ENCODE data around the gene NID2. TPM values are rescaled to one million over a fixed set of nuclear protein-coding genes. Genes with fewer than 3 reads are reported as not detected.

The NID2 gene
- total RNA-seq, 1 experiment from 2014 or later, result 6.6 TPM

DNA sequence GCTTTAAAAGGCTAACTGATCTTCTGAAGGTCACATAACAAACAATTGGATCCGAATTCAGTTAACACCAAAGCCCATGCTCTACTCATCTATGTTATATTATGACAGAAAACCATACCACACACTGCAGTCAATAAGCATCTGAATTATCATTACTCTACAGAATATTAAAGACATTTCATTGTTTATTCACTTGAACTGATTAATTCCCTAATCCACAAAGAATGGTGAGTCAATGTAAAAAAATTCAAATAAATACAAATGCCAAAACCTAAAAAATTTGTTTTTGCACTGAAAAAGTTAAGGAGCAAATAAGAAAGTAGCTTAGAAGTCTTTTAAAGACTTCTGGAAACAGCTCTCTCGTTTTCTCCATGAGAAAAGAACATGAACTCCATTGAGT lies 13.7 kb downstream of the NID2 start:
- H4K20me1 ChIP-seq (ENCODE audit: control insufficient read depth, insufficient read depth, insufficient read length), result no peaks in the 10 kb centered on the region
- peaks cover 7% of the 10 kb centered on the region for H3K27me3 Mint-ChIP-seq (ENCODE audit: low read depth)
- no peak overlapping the region for H3K4me3 Mint-ChIP-seq
- H3K9me3 ChIP-seq (ENCODE audit: control insufficient read depth, low read depth, low read length), result no peaks in the 10 kb centered on the region
- H4K5ac ChIP-seq (ENCODE audit: insufficient read length, low read depth, low read length), result no peak overlapping the region
- H4K91ac ChIP-seq (ENCODE audit: insufficient read length, low read depth, low read length), result no peak overlapping the region
- H2BK120ac ChIP-seq (ENCODE audit: low read depth, low read length, poor library complexity, severe bottlenecking), result no peak overlapping the region
- no peak overlapping the region for H3K56ac ChIP-seq (ENCODE audit: insufficient read length, low read depth, low read length)
- no peaks in the 10 kb centered on the region for H3K4me1 ChIP-seq (ENCODE audit: insufficient read depth, low read length)
- no peaks in the 10 kb centered on the region; the same call in 1 of the 2 replicates for H3K79me2 ChIP-seq (ENCODE audit: insufficient read depth, low read length)
- no peak overlapping the region for H2BK15ac ChIP-seq (ENCODE audit: low read depth, low read length)
- H3K14ac ChIP-seq (ENCODE audit: insufficient read depth, low read length), result no peak overlapping the region
- no peaks in the 10 kb centered on the region for H3K23me2 ChIP-seq (ENCODE audit: insufficient read length, low read depth, low read length, poor library complexity, severe bottlenecking)
- H3K36me3 Mint-ChIP-seq (ENCODE audit: insufficient read depth in 1 of 3, low read depth in 3 of 3), result no peaks in the 10 kb centered on the region
- no peak overlapping the region for H2AFZ ChIP-seq (ENCODE audit: low read length)
- no peak overlapping the region for H3T11ph ChIP-seq (ENCODE audit: low read length)
- no peaks in the 10 kb centered on the region for H3K9me3 Mint-ChIP-seq
- no peak overlapping the region for H3K9ac ChIP-seq (ENCODE audit: extremely low read depth, insufficient read length, low read length)
- H2BK20ac ChIP-seq (ENCODE audit: low read depth, low read length, poor library complexity, severe bottlenecking), result no peak overlapping the region
- no peak overlapping the region for H3K27ac Mint-ChIP-seq
- no peaks in the 10 kb centered on the region for H3K27me3 ChIP-seq (ENCODE audit: insufficient read depth, low read length)
- H2BK12ac ChIP-seq (ENCODE audit: insufficient read length, low read depth, low read length), result no peak overlapping the region
- WGBS (ENCODE audit: extremely low coverage, insufficient read length, low lambda C conversion rate), result no CpG with 5 or more reads among the region's 2 CpGs
- no peak for DNase-seq
- no peak for TF ChIP-seq CTCF (conservative IDR thresholded peaks at IDR 0.05)
- peaks cover 0 to 2% of the 10 kb centered on the region in 2 experiments; a peak in 2 of 4 replicates for H3K4me1 Mint-ChIP-seq
- no peak overlapping the region for H3K4ac ChIP-seq (ENCODE audit: low read depth, low read length)
- H3K27ac ChIP-seq (ENCODE audit: insufficient read length, low read depth, low read length), result no peak overlapping the region
- H2AK5ac ChIP-seq (ENCODE audit: insufficient read length, low read length), result no peak overlapping the region
- H3K23ac ChIP-seq (ENCODE audit: insufficient read length, low read depth, low read length), result no peak overlapping the region
- H2BK5ac ChIP-seq (ENCODE audit: insufficient read length, low read length), result no peak overlapping the region
- no peak overlapping the region for H3K18ac ChIP-seq (ENCODE audit: insufficient read length, low read depth, low read length)
- H4K8ac ChIP-seq (replicated peaks; ENCODE audit: insufficient read length, low read depth, low read length), result no peak overlapping the region
- H3K79me1 ChIP-seq (ENCODE audit: insufficient read depth, low read depth, low read length, poor library complexity, severe bottlenecking), result no peaks in the 10 kb centered on the region
- H3K4me2 ChIP-seq (ENCODE audit: insufficient read depth, insufficient read length, low read length), result no peak overlapping the region

Measured in H9 (cell line).